Osteoblast (primary cell): ENCODE data around the gene GAREM2. TPM values are rescaled to one million over a fixed set of nuclear protein-coding genes. Genes with fewer than 3 reads are reported as not detected.

Experiments
- DNase-seq: peaks from one replicate; pipeline ENCODE4 v3.0.0; 2011; ENCODE audit warnings: low spot score, mixed read lengths; ENCODE audit not compliant: insufficient read length; ENCODE audit errors: missing footprints
- H2AFZ ChIP-seq: 2 replicates; pipeline ENCODE4 v1.6.0; 2011; ENCODE audit warnings: mild to moderate bottlenecking, low read length
- H3K27ac ChIP-seq: 2 replicates; pipeline ENCODE4 v1.5.1; 2011; ENCODE audit warnings: mild to moderate bottlenecking, low read depth, low read length, moderate library complexity
- H3K27me3 ChIP-seq: 2 replicates; pipeline ENCODE4 v1.6.0; 2012; ENCODE audit warnings: mild to moderate bottlenecking, control low read depth, inconsistent platforms, low read length, moderate library complexity; ENCODE audit not compliant: insufficient read depth
- H3K36me3 ChIP-seq: 2 replicates; pipeline ENCODE4 v1.5.1; 2011; ENCODE audit warnings: mild to moderate bottlenecking, low read length, control low read depth, moderate library complexity; ENCODE audit not compliant: insufficient read depth
- H3K4me1 ChIP-seq: 2 replicates; pipeline ENCODE4 v1.5.1; 2011; ENCODE audit warnings: mild to moderate bottlenecking, low read length, control low read depth, moderate library complexity; ENCODE audit not compliant: insufficient read depth
- H3K4me2 ChIP-seq: 2 replicates; pipeline ENCODE4 v1.6.0; 2011; ENCODE audit warnings: mild to moderate bottlenecking, low read length; ENCODE audit not compliant: insufficient read depth
- H3K4me3 ChIP-seq: fragments of 200-600 bp; sonication (generic); 3 replicates; pipeline ENCODE4 v1.5.1; 2012; ENCODE audit warnings: mild to moderate bottlenecking, low read length, inconsistent platforms; ENCODE audit not compliant: insufficient read depth
- H3K79me2 ChIP-seq: 2 replicates; pipeline ENCODE4 v1.6.0; 2012; ENCODE audit warnings: mild to moderate bottlenecking, low read length, control low read depth, inconsistent platforms; ENCODE audit not compliant: insufficient read depth
- H3K9me3 ChIP-seq: 2 replicates; pipeline ENCODE4 v1.5.1; 2011; ENCODE audit warnings: low read depth, low read length, control low read depth
- H4K20me1 ChIP-seq: 2 replicates; pipeline ENCODE4 v1.6.0; 2012; ENCODE audit warnings: mild to moderate bottlenecking, low read length, control low read depth; ENCODE audit not compliant: insufficient read depth
- CTCF ChIP-seq: IDR thresholded peaks from 2 replicates; pipeline ENCODE4 v1.5.1; 2011; ENCODE audit warnings: mild to moderate bottlenecking, low read depth, low read length, moderate library complexity; ENCODE audit errors: extremely low read depth
- total RNA-seq: library from RNA; depleted of rRNA; stranded (reverse); fragments of >200 nt; gene quantifications from 2 replicates; pipeline ENCODE4 v1.2.3, GENCODE V29; 2012

The GAREM2 gene
- total RNA-seq, 1 donor, result 1.4 TPM

- Histone ChIP-seq H3K4me2 (no peak overlapping the region), H3K27ac (no peak overlapping the region), H3K36me3 (peaks cover 43% of the 10 kb centered on the region), H2AFZ (no peak overlapping the region), H3K27me3 (no peaks in the 10 kb centered on the region), H3K4me3 (no peak overlapping the region), H3K9me3 (no peaks in the 10 kb centered on the region), H4K20me1 (peaks cover 9% of the 10 kb centered on the region), H3K4me1 (no peaks in the 10 kb centered on the region), H3K79me2 (peaks cover 38% of the 10 kb centered on the region)
- no peak for DNase-seq
- no peak for TF ChIP-seq CTCF
These were observed 42.1 kb upstream of the GAREM2 start for GRCh38 chr2:26130763-26131162.

- Histone ChIP-seq H3K27ac (no peak overlapping the region), H3K36me3 (peaks cover 41% of the 10 kb centered on the region), H3K27me3 (no peaks in the 10 kb centered on the region), H3K9me3 (no peaks in the 10 kb centered on the region), H3K4me3 (no peak overlapping the region), H3K79me2 (peaks cover 6% of the 10 kb centered on the region), H3K4me1 (no peaks in the 10 kb centered on the region), H3K4me2 (no peak overlapping the region), H4K20me1 (peaks cover 5% of the 10 kb centered on the region), H2AFZ (no peak overlapping the region)
- DNase-seq, result no peak
- no peak for TF ChIP-seq CTCF
These were observed 36.4 kb upstream of the GAREM2 start for GRCh38 chr2:26136451-26136850.

GRCh38 chr2:26139269-26140183 is 33.4 kb upstream of the GAREM2 start:
- Histone ChIP-seq H2AFZ (no peak overlapping the region), H3K79me2 (no peaks in the 10 kb centered on the region), H4K20me1 (peaks cover 5% of the 10 kb centered on the region), H3K9me3 (no peaks in the 10 kb centered on the region), H3K27ac (no peak overlapping the region), H3K27me3 (no peaks in the 10 kb centered on the region), H3K4me1 (no peaks in the 10 kb centered on the region), H3K4me2 (no peak overlapping the region), H3K4me3 (no peak overlapping the region), H3K36me3 (peaks cover 21% of the 10 kb centered on the region)
- TF ChIP-seq CTCF, result no peak
- no peak for DNase-seq

GRCh38 chr2:26141145-26141769 is 31.6 kb upstream of the GAREM2 start:
- Histone ChIP-seq H3K79me2 (no peaks in the 10 kb centered on the region), H3K27me3 (no peaks in the 10 kb centered on the region), H3K4me1 (peaks cover 6% of the 10 kb centered on the region), H3K9me3 (no peaks in the 10 kb centered on the region), H3K4me2 (no peak overlapping the region), H3K4me3 (no peak overlapping the region), H3K27ac (no peak overlapping the region), H4K20me1 (peaks cover 2% of the 10 kb centered on the region), H3K36me3 (peaks cover 5% of the 10 kb centered on the region), H2AFZ (no peak overlapping the region)
- no peak for DNase-seq
- TF ChIP-seq CTCF, result no peak
